Islet precursor cell (in vitro differentiated cells): Measurements from ENCODE around the gene CBLL1.

Source experiments
- DNase-seq: peaks from one replicate; pipeline ENCODE4 v3.0.0-alpha.2; 2018

Gene CBLL1

DNA sequence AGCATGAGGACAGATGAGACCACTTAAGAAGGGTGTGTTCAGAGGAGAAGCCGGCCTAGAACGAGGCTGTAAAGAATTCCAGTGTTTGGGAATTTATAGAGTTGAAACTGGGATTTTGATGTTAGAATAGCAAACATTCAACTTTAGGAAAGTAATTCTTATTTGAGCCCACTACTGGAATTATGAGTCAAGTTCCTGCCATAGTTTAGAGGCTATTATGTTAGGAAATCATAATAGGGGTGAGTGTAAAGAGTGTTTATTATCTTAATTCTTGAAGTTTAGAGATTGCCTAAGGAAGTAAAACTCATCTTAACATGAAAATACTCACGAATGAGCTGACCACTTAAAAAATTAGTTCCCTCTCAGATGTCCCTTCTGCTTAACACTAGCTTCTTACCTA lies 2.1 kb downstream of the CBLL1 start:
- no peak for DNase-seq

- no peak for DNase-seq
Observed at GRCh38 chr7:107751113-107751512, 7.2 kb downstream of the CBLL1 start.

DNA sequence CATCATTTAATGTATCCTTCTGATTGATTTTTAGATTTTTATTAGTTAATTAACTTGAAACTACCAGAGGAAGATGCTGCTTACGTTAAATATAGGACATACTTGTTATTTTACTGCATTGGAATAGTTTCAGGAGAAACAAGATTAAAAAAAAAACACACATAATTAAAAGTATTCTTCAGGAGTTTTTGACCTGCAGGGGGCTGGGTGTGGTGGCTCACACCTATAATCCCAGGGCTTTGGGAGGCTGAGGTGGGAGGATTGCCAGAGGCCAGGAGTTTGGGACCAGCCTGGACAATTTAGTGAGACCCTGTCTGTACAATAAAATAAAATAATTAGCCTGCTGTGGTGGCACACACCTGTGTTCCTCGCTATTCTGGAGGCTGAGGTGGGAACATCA lies 10.7 kb downstream of the CBLL1 start:
- no peak for DNase-seq

- DNase-seq = no peak
Observed at GRCh38 chr7:107758667-107759066, 14.7 kb downstream of the CBLL1 start.

GRCh38 chr7:107767391-107767790 lies 23.4 kb downstream of the CBLL1 start:
- no peak for DNase-seq

DNA sequence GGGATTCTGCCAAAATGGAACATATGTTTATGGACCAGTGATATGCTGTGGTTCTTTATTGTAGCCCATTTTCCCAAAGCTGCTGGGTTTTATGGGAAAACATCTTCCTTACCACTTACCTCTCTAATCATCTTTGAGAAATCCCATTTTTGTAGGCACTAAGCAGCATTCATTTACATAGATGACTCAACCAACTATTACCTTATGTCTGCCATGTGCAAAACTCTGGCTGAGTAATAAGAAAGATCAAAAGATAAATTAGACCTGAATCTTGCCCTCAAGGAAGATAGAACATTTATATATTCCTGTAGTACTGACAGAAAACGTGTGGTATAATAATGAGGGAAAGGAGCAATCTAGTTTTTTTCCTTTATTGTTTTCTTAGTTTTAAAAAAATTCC lies 24.3 kb downstream of the CBLL1 start:
- no peak for DNase-seq

DNA sequence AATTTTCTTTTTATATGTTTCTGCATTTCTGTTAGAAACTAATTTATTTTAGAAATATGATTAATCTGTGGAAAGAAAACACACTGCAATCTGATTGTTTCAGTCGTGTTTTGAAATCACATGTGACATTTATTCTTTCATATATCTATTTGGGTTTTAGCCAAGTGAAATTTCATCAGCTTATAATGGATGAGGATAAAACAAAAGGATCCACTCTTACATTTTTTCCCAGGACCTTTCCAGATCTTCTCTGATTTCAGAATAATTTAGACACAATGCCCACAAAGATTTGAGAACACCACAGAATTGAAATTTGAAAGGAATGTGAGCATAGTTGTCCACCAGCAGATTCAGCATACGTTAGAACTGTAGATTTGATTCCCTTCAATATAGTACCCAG lies 29.1 kb downstream of the CBLL1 start:
- DNase-seq = no peak

DNA sequence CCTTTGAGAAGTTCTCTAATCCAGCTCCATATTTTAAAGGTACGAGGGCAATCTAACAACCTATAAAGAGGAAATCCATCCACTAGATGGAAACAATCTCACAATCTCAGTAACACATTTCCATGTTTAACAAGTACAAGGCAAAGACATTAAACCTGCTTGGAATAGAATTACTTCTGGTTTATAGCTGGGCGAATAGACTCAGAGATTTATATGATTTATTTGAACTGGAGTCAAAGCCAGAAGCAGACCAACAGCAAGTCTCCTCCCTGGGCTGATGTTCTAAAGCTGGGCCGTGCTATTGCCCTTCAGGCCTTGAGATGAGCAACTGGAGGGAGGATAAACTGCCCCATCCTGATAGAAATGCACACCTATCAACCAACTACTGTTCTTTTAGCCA lies 33.8 kb downstream of the CBLL1 start:
- DNase-seq = no peak

DNA sequence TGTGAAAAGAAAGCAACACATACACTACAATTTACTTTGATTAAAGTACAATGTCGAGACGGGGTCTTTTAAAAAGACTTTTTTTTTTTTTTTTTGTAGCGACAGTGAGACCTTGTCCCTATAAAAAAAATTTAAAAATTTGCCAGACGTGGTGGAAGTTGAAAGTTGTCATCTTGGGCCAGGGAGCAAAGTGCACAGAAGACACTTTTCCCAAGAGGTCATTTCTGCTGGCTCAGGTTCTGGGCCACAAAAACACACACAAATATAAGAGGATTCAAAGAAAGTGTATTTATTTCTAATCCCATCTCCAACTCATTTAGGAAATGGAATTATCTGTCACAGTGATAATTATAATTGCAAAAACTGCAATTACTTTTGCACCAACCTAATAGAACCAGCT lies 34.3 kb downstream of the CBLL1 start:
- DNase-seq = no peak

DNA sequence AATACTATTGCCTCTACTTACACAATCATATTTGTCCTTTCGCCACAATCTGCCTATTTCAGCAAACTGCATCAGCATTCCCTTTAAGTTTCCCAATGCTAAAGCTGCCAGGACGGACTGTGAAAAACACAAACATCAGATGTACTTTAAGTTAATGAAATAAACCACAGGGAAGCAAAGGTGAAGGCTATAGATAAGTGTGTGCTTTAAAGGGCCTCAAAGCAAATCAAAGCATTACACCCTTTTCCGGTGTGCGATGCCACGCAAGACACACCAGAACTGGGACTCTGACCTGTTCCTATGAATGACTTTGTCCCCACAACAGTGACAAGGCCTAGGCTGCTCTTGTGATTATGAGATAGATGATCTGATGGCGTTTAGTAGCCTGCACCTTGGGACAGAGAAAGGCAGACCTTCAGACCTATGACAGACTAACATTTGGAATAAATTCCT lies 35.7 kb downstream of the CBLL1 start:
- DNase-seq = no peak

GRCh38 chr7:107782374-107782773 lies 38.4 kb downstream of the CBLL1 start:
- DNase-seq = no peak

DNA sequence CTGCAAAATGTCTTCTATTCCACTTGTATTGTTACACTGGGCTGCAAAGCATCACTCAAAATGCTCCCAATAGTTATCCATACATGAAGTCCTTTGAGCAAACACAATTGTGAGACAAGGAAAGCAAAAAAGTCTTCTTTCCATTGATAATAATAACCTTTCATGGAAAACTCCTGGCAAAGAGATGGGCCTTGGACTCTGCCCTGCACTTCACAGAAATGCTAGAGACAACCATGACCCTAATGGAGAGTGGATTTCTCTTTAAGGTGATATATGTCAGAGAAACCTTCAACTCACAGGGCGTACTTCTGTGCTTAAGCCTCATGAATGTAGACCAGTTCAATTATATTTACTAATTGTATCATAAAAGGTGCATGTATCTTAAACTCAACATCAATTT lies 39.7 kb downstream of the CBLL1 start:
- DNase-seq = no peak

GRCh38 chr7:107785170-107785569 lies 41.2 kb downstream of the CBLL1 start:
- no peak for DNase-seq

- no peak for DNase-seq
Observed at GRCh38 chr7:107785926-107786325, 42.0 kb downstream of the CBLL1 start.

- DNase-seq = no peak
Observed at GRCh38 chr7:107788216-107788615, 44.3 kb downstream of the CBLL1 start.

- no peak for DNase-seq
Observed at GRCh38 chr7:107788662-107789061, 44.7 kb downstream of the CBLL1 start.

GRCh38 chr7:107789647-107790046 lies 45.7 kb downstream of the CBLL1 start:
- no peak for DNase-seq

GRCh38 chr7:107792364-107792763 lies 48.4 kb downstream of the CBLL1 start:
- DNase-seq = no peak

DNA sequence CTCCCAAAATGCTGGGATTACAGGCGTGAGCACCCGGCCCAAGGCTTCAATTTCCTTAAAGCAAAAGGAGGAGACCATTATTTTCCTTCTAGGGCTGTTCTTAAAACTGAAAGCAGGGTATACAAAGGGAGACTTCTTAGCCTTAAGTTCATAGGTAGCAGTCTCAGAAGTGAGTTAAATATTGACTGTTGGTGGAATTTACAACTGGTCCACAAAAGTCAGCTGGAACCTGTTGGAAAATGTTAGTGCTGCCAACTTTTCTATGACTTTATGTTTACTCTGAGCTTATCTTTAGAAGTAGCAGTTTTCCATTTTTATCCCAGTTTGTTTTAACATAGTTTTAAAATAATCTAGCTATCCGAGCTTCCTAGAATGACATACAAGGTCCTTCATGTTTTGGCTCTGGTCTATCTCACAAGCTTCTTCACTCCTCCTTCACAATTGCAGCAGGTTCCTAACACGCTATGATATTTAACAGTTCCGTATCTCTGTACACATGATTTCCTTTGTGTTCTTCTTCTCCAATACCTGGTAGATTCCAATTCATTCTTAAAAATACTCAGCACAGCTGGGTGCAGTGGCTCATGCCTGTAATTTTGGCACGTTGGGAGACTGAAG lies 55.8 kb downstream of the CBLL1 start:
- no peak for DNase-seq

DNA sequence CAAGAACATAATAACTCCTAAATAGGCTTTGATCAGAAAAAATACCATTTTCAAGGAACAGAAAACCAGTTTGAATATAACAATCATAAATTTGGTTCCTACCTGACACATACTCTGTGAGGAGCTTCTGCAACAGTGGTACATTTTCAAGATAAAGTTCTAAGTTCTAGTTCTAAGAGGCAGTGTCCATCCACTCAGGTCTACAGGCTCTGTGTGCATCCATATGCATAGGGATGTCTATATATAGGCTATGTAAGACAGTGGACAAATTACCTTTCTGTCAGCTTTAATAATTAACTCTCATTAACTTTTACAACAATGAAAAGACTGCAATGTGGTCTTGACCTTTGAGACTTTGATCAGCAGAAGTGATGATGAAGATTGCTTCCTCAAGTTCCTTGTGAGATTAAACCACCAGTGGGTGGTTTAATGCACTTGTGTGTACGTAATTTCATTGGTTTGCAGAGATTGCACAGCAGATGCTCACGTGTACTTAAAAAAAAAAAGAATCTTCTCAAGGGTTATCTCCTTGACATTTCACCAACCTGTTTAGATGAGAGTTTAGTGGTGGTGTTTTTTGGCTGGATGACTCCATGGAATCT lies 59.2 kb downstream of the CBLL1 start, which contains the start of gene SLC26A3:
Gene SLC26A3 (minus strand): TSS at position 215 of the 602 bp plus-strand sequence. CDS start 8,714 bp downstream, outside the sequence.
- DNase-seq = no peak

- DNase-seq = no peak
Observed at GRCh38 chr7:107809179-107809578, 65.2 kb downstream of the CBLL1 start.

DNA sequence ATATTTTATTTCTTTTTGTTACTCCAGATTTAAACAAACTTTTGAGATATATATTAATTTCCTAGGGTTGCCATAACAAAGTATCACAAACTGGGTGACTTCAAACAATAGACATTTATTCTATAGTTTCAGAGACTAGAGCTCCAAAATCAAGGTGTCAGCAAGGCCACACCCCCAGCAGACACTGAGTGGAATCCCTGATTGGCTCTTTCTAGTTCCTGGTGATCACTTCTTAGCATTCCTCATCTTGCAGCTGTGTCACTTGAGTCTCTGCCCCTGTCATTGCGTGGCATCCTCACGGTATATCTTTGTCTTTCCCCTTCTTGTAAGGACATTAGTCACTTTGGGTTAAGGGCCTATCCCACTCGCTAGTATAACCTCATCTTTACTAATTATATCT lies 66.7 kb downstream of the CBLL1 start:
- no peak for DNase-seq
